SK-N-SH treated with all-trans-retinoic acid at 6 μM for 48 hours (cell line): ENCODE measurements around the gene LRIG2.
"Not testable (repeated sequence)": the region's sequence is repeated elsewhere in the genome, so short reads cannot be mapped to it uniquely, and the experiment has no call there.

Source experiments
- ATAC-seq: fragments of 200-7000 bp; cut with Tn5 transposase; 3 replicates; pipeline ENCODE4 v1.9.1; 2020; ENCODE audit warnings: mild to moderate bottlenecking, moderate library complexity
- ARNTL ChIP-seq: fragments of 450-650 bp; formaldehyde crosslinking; IDR thresholded peaks from 2 replicates; pipeline ENCODE4 v1.5.0; 2020; ENCODE audit warnings: low read depth, mild to moderate bottlenecking, moderate library complexity, borderline replicate concordance
- BACH2 ChIP-seq: fragments of 250-450 bp; sonication (Bioruptor Pico); IDR thresholded peaks from 2 replicates; pipeline ENCODE4 v1.9.0; 2021; ENCODE audit warnings: mild to moderate bottlenecking, borderline replicate concordance
- CSDC2 ChIP-seq: fragments of 250-450 bp; sonication (Bioruptor Pico); IDR thresholded peaks from 2 replicates; pipeline ENCODE4 v1.5.0; 2020; ENCODE audit warnings: mild to moderate bottlenecking, moderate library complexity
- ESRRG ChIP-seq: fragments of 250-450 bp; sonication (Bioruptor Pico); IDR thresholded peaks from 2 replicates; pipeline ENCODE4 v1.6.1; 2021; ENCODE audit warnings: mild to moderate bottlenecking
- GLIS3 ChIP-seq: fragments of 250-450 bp; sonication (Bioruptor Pico); IDR thresholded peaks from 2 replicates; pipeline ENCODE4 v1.5.0; 2020; ENCODE audit warnings: mild to moderate bottlenecking, moderate library complexity
- ISL1 ChIP-seq: fragments of 250-450 bp; sonication (Bioruptor Pico); IDR thresholded peaks from 2 replicates; pipeline ENCODE4 v2.1.2; 2022; ENCODE audit warnings: mild to moderate bottlenecking, moderate library complexity
- OSR1 ChIP-seq: fragments of 250-450 bp; sonication (Bioruptor Pico); IDR thresholded peaks from 2 replicates; pipeline ENCODE4 v1.8.0; 2022; ENCODE audit warnings: moderate library complexity, mild to moderate bottlenecking, inconsistent platforms
- PPARA ChIP-seq: fragments of 250-450 bp; sonication (Bioruptor Pico); IDR thresholded peaks from 2 replicates; pipeline ENCODE4 v1.5.0; 2020; ENCODE audit warnings: mild to moderate bottlenecking, borderline replicate concordance
- RARB ChIP-seq: fragments of 250-450 bp; sonication (Bioruptor Pico); IDR thresholded peaks from 2 replicates; pipeline ENCODE4 v1.8.0; 2021; ENCODE audit warnings: mild to moderate bottlenecking, moderate library complexity
- SNAI2 ChIP-seq: fragments of 250-450 bp; sonication (Bioruptor Pico); IDR thresholded peaks from 2 replicates; pipeline ENCODE4 v1.5.0; 2020; ENCODE audit warnings: mild to moderate bottlenecking, moderate library complexity
- TCF4 ChIP-seq: fragments of 250-450 bp; sonication (Bioruptor Pico); IDR thresholded peaks from 2 replicates; pipeline ENCODE4 v1.8.0; 2021; ENCODE audit warnings: mild to moderate bottlenecking, moderate library complexity, borderline replicate concordance
- TOX ChIP-seq: fragments of 250-450 bp; sonication (Bioruptor Pico); IDR thresholded peaks from 2 replicates; pipeline ENCODE4 v1.8.0; 2021; ENCODE audit warnings: mild to moderate bottlenecking, moderate library complexity, borderline replicate concordance
- ZC3H10 ChIP-seq: fragments of 250-450 bp; sonication (Bioruptor Pico); IDR thresholded peaks from 2 replicates; pipeline ENCODE4 v1.5.1; 2021; ENCODE audit warnings: mild to moderate bottlenecking, moderate library complexity
- ZFP3 ChIP-seq: fragments of 250-450 bp; sonication (Bioruptor Pico); IDR thresholded peaks from 2 replicates; pipeline ENCODE4 v1.5.0; 2020; ENCODE audit warnings: mild to moderate bottlenecking, moderate library complexity
- ZNF70 ChIP-seq: fragments of 450-650 bp; formaldehyde crosslinking; IDR thresholded peaks from 2 replicates; pipeline ENCODE4 v1.5.0; 2020; ENCODE audit warnings: mild to moderate bottlenecking, moderate library complexity
- ZNF8 ChIP-seq: fragments of 450-650 bp; formaldehyde crosslinking; IDR thresholded peaks from 2 replicates; pipeline ENCODE4 v1.5.0; 2020; ENCODE audit warnings: mild to moderate bottlenecking, moderate library complexity
- TF ChIP-seq, protein P1 (sequence below): fragments of 250-450 bp; sonication (Bioruptor Pico); IDR thresholded peaks from 2 replicates; pipeline ENCODE4 v1.8.0; 2020; ENCODE audit warnings: mild to moderate bottlenecking, moderate library complexity, borderline replicate concordance
- TF ChIP-seq, protein P2 (sequence below): fragments of 250-450 bp; sonication (Bioruptor Pico); IDR thresholded peaks from 2 replicates; pipeline ENCODE4 v1.8.0; 2021; ENCODE audit warnings: low read depth, mild to moderate bottlenecking, moderate library complexity, borderline replicate concordance
- TF ChIP-seq, protein P3 (sequence below): fragments of 250-450 bp; sonication (Bioruptor Pico); IDR thresholded peaks from 2 replicates; pipeline ENCODE4 v1.5.1; 2020; ENCODE audit warnings: low read depth, mild to moderate bottlenecking, moderate library complexity
- TF ChIP-seq, protein P4 (sequence below): fragments of 250-450 bp; sonication (Bioruptor Pico); IDR thresholded peaks from 2 replicates; pipeline ENCODE4 v1.5.1; 2021; ENCODE audit warnings: mild to moderate bottlenecking, moderate library complexity

LRIG2 gene

DNA sequence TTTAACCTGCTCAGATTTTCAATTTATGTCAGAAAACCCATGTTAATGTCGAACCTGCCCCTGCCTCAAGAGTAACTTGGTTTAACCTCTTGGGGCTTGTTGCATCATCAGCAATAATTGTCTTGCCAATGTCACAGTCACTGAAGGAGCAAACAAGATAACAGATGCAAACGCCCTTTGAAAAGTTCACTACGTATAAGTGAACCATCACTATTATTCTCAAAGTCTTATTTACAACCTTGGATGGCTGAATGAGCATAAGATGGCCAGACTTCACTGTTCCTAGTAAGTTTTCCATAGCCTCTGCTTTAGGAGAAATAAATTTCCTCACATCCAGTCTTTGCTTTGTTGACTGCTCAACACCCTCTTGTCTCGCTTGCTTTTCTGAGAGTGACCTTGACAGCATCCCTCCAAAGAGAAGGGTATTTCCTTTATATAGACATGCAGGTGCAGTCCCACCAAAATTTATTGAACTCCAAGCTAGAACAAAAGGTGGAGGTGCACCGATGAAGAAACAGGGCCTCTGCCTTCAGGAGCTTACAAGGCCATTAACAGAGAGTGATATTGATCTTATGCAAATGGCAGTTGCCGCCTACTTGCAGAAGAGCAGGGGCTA is 749 bp upstream of the LRIG2 start:
- ATAC-seq = no peak
- TF ChIP-seq, protein P1, sequence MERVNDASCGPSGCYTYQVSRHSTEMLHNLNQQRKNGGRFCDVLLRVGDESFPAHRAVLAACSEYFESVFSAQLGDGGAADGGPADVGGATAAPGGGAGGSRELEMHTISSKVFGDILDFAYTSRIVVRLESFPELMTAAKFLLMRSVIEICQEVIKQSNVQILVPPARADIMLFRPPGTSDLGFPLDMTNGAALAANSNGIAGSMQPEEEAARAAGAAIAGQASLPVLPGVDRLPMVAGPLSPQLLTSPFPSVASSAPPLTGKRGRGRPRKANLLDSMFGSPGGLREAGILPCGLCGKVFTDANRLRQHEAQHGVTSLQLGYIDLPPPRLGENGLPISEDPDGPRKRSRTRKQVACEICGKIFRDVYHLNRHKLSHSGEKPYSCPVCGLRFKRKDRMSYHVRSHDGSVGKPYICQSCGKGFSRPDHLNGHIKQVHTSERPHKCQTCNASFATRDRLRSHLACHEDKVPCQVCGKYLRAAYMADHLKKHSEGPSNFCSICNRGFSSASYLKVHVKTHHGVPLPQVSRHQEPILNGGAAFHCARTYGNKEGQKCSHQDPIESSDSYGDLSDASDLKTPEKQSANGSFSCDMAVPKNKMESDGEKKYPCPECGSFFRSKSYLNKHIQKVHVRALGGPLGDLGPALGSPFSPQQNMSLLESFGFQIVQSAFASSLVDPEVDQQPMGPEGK (CRISPR knock-in tag) = no peak
- TF ChIP-seq ARNTL (CRISPR knock-in tag) (no peak), ZNF8 (no peak), OSR1 (CRISPR knock-in tag) (no peak), ZC3H10 (CRISPR knock-in tag) (no peak), ESRRG (CRISPR knock-in tag) (no peak), ZNF70 (CRISPR knock-in tag) (no peak), ZFP3 (CRISPR knock-in tag) (no peak), CSDC2 (CRISPR knock-in tag) (no peak), BACH2 (no peak), TCF4 (CRISPR knock-in tag) (no peak)
- TF ChIP-seq, protein P2, sequence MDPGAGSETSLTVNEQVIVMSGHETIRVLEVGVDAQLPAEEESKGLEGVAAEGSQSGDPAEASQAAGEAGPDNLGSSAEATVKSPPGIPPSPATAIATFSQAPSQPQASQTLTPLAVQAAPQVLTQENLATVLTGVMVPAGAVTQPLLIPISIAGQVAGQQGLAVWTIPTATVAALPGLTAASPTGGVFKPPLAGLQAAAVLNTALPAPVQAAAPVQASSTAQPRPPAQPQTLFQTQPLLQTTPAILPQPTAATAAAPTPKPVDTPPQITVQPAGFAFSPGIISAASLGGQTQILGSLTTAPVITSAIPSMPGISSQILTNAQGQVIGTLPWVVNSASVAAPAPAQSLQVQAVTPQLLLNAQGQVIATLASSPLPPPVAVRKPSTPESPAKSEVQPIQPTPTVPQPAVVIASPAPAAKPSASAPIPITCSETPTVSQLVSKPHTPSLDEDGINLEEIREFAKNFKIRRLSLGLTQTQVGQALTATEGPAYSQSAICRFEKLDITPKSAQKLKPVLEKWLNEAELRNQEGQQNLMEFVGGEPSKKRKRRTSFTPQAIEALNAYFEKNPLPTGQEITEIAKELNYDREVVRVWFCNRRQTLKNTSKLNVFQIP (CRISPR knock-in tag) = no peak
- TF ChIP-seq, protein P3, sequence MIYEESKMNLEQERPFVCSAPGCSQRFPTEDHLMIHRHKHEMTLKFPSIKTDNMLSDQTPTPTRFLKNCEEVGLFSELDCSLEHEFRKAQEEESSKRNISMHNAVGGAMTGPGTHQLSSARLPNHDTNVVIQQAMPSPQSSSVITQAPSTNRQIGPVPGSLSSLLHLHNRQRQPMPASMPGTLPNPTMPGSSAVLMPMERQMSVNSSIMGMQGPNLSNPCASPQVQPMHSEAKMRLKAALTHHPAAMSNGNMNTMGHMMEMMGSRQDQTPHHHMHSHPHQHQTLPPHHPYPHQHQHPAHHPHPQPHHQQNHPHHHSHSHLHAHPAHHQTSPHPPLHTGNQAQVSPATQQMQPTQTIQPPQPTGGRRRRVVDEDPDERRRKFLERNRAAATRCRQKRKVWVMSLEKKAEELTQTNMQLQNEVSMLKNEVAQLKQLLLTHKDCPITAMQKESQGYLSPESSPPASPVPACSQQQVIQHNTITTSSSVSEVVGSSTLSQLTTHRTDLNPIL = no peak
- TF ChIP-seq, protein P4, sequence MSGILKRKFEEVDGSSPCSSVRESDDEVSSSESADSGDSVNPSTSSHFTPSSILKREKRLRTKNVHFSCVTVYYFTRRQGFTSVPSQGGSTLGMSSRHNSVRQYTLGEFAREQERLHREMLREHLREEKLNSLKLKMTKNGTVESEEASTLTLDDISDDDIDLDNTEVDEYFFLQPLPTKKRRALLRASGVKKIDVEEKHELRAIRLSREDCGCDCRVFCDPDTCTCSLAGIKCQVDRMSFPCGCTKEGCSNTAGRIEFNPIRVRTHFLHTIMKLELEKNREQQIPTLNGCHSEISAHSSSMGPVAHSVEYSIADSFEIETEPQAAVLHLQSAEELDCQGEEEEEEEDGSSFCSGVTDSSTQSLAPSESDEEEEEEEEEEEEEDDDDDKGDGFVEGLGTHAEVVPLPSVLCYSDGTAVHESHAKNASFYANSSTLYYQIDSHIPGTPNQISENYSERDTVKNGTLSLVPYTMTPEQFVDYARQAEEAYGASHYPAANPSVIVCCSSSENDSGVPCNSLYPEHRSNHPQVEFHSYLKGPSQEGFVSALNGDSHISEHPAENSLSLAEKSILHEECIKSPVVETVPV = no peak

DNA sequence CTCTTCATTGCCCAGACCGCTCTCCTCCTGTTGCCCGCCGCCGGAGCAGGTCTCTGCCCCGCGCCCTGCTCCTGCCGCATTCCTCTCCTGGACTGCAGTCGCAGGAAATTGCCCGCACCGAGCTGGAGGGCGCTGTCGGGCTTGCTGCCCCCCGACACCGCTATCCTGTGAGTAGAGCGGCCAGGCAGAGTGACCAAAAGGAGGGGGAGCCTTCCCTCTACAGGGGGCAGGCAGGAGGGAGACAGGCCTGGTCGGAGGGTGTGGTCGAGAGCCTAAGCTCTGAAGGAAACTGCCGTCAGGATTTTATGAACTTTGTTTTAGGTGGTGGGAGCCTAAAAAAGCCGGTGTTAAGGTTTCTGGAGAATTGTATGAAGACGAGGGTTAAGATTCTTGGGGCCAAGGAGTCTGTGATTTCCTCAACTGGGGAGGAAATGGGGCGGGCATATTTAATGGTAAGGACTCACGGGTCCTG is 517 bp downstream of the LRIG2 start:
- TF ChIP-seq TOX (no peak), PPARA (CRISPR knock-in tag) (no peak), ARNTL (CRISPR knock-in tag) (no peak), GLIS3 (CRISPR knock-in tag) (no peak), ZNF70 (CRISPR knock-in tag) (no peak)
- ATAC-seq = peak; percentile 65

DNA sequence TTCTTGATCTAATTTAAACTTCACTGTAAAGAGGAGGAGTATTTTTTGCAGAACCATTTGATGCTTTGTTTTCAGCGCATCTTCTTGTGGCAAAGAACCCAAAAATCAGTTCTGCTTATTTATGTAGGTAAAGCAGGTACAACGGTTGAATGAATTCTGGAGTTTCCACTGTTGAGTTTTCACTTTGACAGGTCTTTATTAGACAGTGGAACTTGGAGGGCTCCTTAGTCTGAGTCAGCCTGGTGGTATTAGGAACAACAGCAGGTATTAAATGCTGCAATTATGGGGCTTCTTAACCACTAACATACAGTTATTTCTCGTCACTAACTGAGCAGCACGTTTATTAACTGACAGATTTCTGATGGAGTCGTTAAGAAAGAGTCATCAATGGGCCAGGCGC is 1.2 kb downstream of the LRIG2 start:
- ATAC-seq = no peak
- TF ChIP-seq, protein P1 (CRISPR knock-in tag) = no peak
- no peak for TF ChIP-seq GLIS3 (CRISPR knock-in tag)
- TF ChIP-seq, protein P3 = no peak
- TF ChIP-seq BACH2 = no peak
- TF ChIP-seq OSR1 (CRISPR knock-in tag) = no peak
- no peak for TF ChIP-seq TCF4 (CRISPR knock-in tag)
- TF ChIP-seq, protein P2 (CRISPR knock-in tag) = no peak
- no peak for TF ChIP-seq RARB (CRISPR knock-in tag)
- no peak for TF ChIP-seq ISL1 (CRISPR knock-in tag)
- TF ChIP-seq ZC3H10 (CRISPR knock-in tag) = no peak
- no peak for TF ChIP-seq ZNF8
- TF ChIP-seq SNAI2 (CRISPR knock-in tag) = no peak
- no peak for TF ChIP-seq TOX
- TF ChIP-seq ARNTL (CRISPR knock-in tag) = no peak
- TF ChIP-seq, protein P4 = no peak
- no peak for TF ChIP-seq ESRRG (CRISPR knock-in tag)

DNA sequence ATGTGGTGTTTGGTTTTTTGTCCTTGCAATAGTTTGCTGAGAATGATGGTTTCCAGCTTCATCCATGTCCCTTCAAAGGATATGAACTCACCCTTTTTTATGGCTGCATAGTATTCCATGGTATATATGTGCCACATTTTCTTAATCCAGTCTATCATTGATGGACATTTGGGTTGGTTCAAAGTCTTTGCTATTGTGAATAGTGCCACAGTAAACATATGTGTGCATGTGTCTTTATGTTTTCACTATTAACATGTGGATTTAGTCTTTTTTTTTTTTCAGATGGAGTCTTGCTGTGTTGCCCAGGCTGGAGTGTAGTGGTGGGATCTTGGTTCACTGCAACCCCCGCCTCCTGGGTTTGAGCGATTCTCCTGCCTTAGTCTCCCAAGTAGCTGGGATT is 5.0 kb downstream of the LRIG2 start:
- not testable (repeated sequence) for ATAC-seq
